Mesenteric fat pad (tissue), 1 donor: Measurements from ENCODE around the gene PTPN14. TPM values are rescaled to one million over a fixed set of nuclear protein-coding genes. Genes with fewer than 3 reads are reported as not detected.

ENCODE experiments used
- DNase-seq: peaks from one replicate; pipeline ENCODE4 v3.0.0-alpha.2; 2020; ENCODE audit warnings: low spot score
- total RNA-seq: library from RNA; stranded (reverse); fragmentation: NEBNext Ultra II Directional; extraction: Animal tissue kit (Norgen Biotek cat#: 25700); gene quantifications from one replicate; pipeline ENCODE4 v1.2.1, GENCODE V29; 2021
- donor health status: DM: yes; HTN: yes; CAD: no.

PTPN14 gene
- total RNA-seq, 1 donor from 2014 or later = 47.6 TPM

GRCh38 chr1:214317300-214317699 is 234.1 kb downstream of the PTPN14 start:
- DNase-seq = no peak

GRCh38 chr1:214316593-214316992 is 234.8 kb downstream of the PTPN14 start:
- no peak for DNase-seq

- no peak for DNase-seq
Measured at GRCh38 chr1:214314178-214314843, 237.1 kb downstream of the PTPN14 start.

GRCh38 chr1:214312530-214313051 is 238.8 kb downstream of the PTPN14 start:
- no peak for DNase-seq

GRCh38 chr1:214310777-214311690 is 240.4 kb downstream of the PTPN14 start:
- DNase-seq = no peak

GRCh38 chr1:214310010-214310409 is 241.4 kb downstream of the PTPN14 start:
- no peak for DNase-seq

- no peak for DNase-seq
Measured at GRCh38 chr1:214306269-214306668, 245.1 kb downstream of the PTPN14 start.

GRCh38 chr1:214305164-214305751 is 246.1 kb downstream of the PTPN14 start:
- DNase-seq = no peak

GRCh38 chr1:214303141-214303930 is 248.1 kb downstream of the PTPN14 start:
- no peak for DNase-seq

GRCh38 chr1:214301526-214301925 is 249.9 kb downstream of the PTPN14 start:
- no peak for DNase-seq

GRCh38 chr1:214300149-214300780 is 251.1 kb downstream of the PTPN14 start:
- no peak for DNase-seq

Other genes with a start within 250 kb of the PTPN14 start
- gene CENPF, start 51.6 kb upstream of the PTPN14 start, total RNA-seq = 0.51 TPM